ENCODE data around the gene TSKS.

The TSKS gene

GRCh38 chr19:49792829-49793560, 29.9 kb upstream of the TSKS start:
- Histone ChIP-seq H3K4me1 (ENCODE audit: low read depth, poor library complexity, severe bottlenecking) (no peaks in the 10 kb centered on the region), H3K9ac (no peak overlapping the region), H4K20me1 (ENCODE audit: insufficient read depth) (no peaks in the 10 kb centered on the region), H3K79me2 (ENCODE audit: insufficient read depth, low read depth) (no peaks in the 10 kb centered on the region), H3K4me3 (IDR thresholded peaks at IDR 0.05; ENCODE audit: insufficient read depth, low read depth, low read length) (no peak overlapping the region), H3K36me3 (ENCODE audit: insufficient read depth) (no peaks in the 10 kb centered on the region), H3K27ac (no peak overlapping the region), H3K27me3 (ENCODE audit: insufficient read depth, low read depth) (no peaks in the 10 kb centered on the region), H3K4me2 (no peak overlapping the region), H2AFZ (ENCODE audit: low read depth) (no peak overlapping the region)
- TF ChIP-seq CTCF (conservative IDR thresholded peaks at IDR 0.05; ENCODE audit: low read depth, low read length): no peak

GRCh38 chr19:49791776-49792445, 28.8 kb upstream of the TSKS start:
- Histone ChIP-seq H3K4me2 (no peak overlapping the region), H3K27me3 (ENCODE audit: insufficient read depth, low read depth) (no peaks in the 10 kb centered on the region), H3K79me2 (ENCODE audit: insufficient read depth, low read depth) (no peaks in the 10 kb centered on the region), H2AFZ (ENCODE audit: low read depth) (no peak overlapping the region), H3K36me3 (ENCODE audit: insufficient read depth) (no peaks in the 10 kb centered on the region), H3K9ac (no peak overlapping the region), H3K4me1 (ENCODE audit: low read depth, poor library complexity, severe bottlenecking) (no peaks in the 10 kb centered on the region), H3K4me3 (IDR thresholded peaks at IDR 0.05; ENCODE audit: insufficient read depth, low read depth, low read length) (no peak overlapping the region), H3K27ac (no peak overlapping the region), H4K20me1 (ENCODE audit: insufficient read depth) (no peaks in the 10 kb centered on the region)
- TF ChIP-seq CTCF (conservative IDR thresholded peaks at IDR 0.05; ENCODE audit: low read depth, low read length): no peak

GRCh38 chr19:49790866-49791265, 27.8 kb upstream of the TSKS start:
- Histone ChIP-seq H2AFZ (ENCODE audit: low read depth) (no peak overlapping the region), H3K27me3 (ENCODE audit: insufficient read depth, low read depth) (no peaks in the 10 kb centered on the region), H3K4me1 (ENCODE audit: low read depth, poor library complexity, severe bottlenecking) (no peaks in the 10 kb centered on the region), H3K36me3 (ENCODE audit: insufficient read depth) (no peaks in the 10 kb centered on the region), H3K9ac (no peak overlapping the region), H3K4me3 (IDR thresholded peaks at IDR 0.05; ENCODE audit: insufficient read depth, low read depth, low read length) (no peak overlapping the region), H3K4me2 (no peak overlapping the region), H3K27ac (no peak overlapping the region), H3K79me2 (ENCODE audit: insufficient read depth, low read depth) (no peaks in the 10 kb centered on the region), H4K20me1 (ENCODE audit: insufficient read depth) (no peaks in the 10 kb centered on the region)
- TF ChIP-seq CTCF (conservative IDR thresholded peaks at IDR 0.05; ENCODE audit: low read depth, low read length): no peak

- Histone ChIP-seq H3K9ac (no peak overlapping the region), H3K4me3 (IDR thresholded peaks at IDR 0.05; ENCODE audit: insufficient read depth, low read depth, low read length) (no peak overlapping the region), H3K79me2 (ENCODE audit: insufficient read depth, low read depth) (no peaks in the 10 kb centered on the region), H3K4me1 (ENCODE audit: low read depth, poor library complexity, severe bottlenecking) (no peaks in the 10 kb centered on the region), H3K27me3 (ENCODE audit: insufficient read depth, low read depth) (no peaks in the 10 kb centered on the region), H4K20me1 (ENCODE audit: insufficient read depth) (no peaks in the 10 kb centered on the region), H3K27ac (no peak overlapping the region), H3K36me3 (ENCODE audit: insufficient read depth) (no peaks in the 10 kb centered on the region), H2AFZ (ENCODE audit: low read depth) (no peak overlapping the region), H3K4me2 (no peak overlapping the region)
- no peak for TF ChIP-seq CTCF (conservative IDR thresholded peaks at IDR 0.05; ENCODE audit: low read depth, low read length)
These were observed 25.8 kb upstream of the TSKS start for GRCh38 chr19:49788857-49789256.
